HS-5 (cell line): Measurements from ENCODE around the gene NCEH1.
"Not testable (repeated sequence)": the region's sequence is repeated elsewhere in the genome, so short reads cannot be mapped to it uniquely, and the experiment has no call there.

ENCODE experiments used
- DNase-seq: peaks from one replicate; pipeline ENCODE4 v3.0.0-alpha.2; 2012; ENCODE audit warnings: low read depth

Gene NCEH1

GRCh38 chr3:172609750-172610149 is 101.1 kb downstream of the NCEH1 start:
- no peak for DNase-seq

GRCh38 chr3:172608575-172608974 is 102.3 kb downstream of the NCEH1 start:
- no peak for DNase-seq

DNA sequence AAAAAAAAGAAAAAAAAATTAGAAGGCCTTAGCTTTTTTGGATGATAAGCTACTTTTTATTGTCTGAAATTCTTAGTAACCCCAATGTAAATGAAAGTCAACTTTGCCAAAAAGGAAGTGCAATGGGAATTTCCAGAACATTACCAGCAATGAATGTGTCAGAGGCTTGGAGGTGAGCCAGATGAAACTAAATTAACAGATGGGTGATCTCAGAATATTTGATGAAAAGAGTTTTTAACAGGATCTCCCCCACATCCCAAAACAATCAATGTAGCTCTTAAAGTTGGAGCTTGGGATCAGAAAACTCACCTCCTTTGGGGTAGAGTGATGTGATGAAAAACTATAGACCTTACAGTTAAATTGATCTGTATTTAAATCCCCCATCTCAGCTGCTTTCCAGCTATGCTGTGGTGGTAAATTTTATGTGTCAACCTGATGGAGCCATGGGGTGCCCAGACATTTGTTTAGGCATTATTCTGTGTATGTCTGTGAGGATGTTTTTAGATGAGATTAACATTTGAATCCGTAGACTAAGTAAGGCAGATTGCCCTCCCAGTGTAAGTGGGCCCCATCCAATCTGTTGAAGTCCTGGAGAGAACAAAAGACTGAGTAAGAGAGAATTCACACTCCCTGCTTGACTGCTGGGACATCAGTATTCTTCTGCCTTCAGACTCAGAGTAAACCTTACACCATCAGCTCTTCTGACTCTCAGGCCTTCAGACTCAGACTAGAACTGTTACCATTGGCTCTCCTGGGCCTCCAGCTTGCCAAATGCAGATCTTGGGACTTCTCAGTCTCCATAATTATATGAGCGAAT is 103.4 kb downstream of the NCEH1 start:
- DNase-seq: peak; percentile 87

- peak; percentile 52 for DNase-seq
Measured at GRCh38 chr3:172606021-172606420, 104.8 kb downstream of the NCEH1 start.

- no peak for DNase-seq
Measured at GRCh38 chr3:172604895-172605646, 105.8 kb downstream of the NCEH1 start.

DNA sequence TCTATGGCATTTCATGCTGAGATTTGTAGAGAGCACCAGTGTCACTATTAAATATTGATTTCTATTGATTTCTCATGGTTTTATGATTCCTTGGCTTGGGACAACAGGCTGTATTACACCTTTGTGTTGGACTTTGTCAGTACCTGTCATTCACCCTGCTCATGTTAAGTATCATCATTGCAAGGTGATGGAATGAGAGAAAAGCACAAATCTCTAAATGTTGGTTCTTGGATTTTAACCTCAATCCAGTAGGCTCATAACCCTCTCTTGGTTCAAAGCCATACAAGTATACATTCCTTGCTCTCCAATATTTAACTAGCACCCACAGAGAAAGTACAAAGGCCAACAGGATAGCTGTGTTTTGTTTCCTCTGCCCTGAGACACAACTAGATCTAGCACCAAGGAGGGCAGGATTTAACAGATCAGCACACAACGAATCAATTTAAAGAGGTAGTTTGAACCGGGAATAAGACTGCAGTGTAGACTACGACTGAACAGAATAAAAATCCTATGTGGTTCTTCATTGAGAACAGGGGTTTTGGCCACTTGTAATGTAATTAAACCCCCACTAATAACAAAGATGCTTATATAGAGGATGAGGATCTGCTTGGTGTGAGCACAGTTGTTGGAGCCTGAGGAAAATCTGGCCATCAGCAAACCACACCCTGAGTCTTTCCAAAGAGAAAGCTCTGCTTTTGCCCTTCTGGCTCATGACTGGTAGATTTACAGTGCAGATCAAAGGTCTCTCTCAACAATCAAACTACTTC is 109.6 kb downstream of the NCEH1 start:
- no peak for DNase-seq

- DNase-seq: no peak
Measured at GRCh38 chr3:172600644-172601065, 110.2 kb downstream of the NCEH1 start.

- DNase-seq: no peak
Measured at GRCh38 chr3:172598904-172599303, 112.0 kb downstream of the NCEH1 start.

GRCh38 chr3:172596394-172596706 is 114.5 kb downstream of the NCEH1 start:
- DNase-seq: no peak

DNA sequence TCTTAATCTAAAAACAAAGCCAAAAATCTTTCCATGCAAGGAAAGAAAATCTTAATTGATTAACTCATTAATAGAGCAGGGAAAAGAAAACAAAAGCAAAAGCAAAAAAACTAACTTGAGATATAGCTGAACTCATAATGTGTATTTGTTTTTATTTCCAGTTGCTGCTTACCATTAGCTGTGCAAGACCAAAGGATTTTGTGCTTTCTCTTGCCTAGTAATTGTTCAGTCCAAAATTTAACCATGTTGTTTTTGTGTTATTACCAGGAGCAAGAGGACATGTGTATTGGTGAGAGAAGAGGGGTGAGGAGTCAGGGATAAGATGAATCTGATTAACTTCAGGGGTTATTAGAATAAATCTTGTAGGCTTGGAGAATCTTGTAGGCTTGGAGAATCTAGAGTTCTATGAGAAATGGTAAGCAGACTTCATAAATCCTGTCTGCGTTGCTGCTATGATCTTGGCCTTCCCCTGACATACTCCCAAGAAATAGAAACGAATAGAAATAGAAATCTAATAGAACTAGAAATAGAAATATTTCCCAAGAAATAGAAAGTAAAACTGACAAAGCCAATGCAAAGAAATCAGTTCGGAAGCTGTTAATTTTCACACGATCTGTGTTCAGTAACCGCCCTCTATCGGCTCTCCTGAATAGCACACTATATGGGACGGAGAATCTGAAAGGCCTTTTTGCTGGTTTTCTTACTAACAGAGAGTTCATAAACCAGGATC is 115.0 kb downstream of the NCEH1 start:
- no peak for DNase-seq

DNA sequence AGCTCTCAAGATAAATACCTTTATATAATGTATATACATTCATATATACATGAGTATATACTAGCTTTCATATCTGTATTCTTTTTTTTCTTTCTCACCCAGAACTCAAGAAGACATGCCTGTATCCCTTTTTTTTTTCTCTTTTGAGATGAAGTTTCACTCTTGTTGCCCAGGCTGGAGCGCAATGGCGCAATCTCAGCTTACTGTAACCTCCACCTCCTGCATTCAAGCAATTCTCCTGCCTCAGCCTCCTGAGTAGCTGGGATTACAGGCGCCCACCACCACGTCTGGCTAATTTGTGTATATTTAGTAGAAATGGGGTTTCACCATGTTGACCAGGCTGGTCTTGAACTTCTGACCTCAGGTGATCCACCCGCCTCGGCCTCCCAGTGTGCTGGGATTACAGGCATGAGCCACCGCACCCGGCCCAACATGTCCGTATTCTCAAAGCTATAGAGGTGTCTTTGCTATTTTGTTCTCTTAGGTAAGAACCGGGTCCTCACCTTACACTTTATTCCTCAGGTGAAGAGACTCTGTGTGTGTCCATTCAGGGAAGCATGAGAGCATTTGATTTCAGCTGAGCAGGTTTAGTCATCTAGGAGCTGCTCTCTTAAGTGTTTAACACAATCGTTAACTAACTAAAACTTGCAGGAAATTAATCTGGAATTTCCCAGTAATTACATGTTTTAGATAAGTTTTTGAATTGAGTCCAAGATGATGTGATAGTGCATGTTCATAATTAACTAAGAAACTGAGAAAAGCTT is 115.8 kb downstream of the NCEH1 start:
- not testable (repeated sequence) for DNase-seq

- no peak for DNase-seq
Measured at GRCh38 chr3:172592898-172593669, 117.8 kb downstream of the NCEH1 start.

DNA sequence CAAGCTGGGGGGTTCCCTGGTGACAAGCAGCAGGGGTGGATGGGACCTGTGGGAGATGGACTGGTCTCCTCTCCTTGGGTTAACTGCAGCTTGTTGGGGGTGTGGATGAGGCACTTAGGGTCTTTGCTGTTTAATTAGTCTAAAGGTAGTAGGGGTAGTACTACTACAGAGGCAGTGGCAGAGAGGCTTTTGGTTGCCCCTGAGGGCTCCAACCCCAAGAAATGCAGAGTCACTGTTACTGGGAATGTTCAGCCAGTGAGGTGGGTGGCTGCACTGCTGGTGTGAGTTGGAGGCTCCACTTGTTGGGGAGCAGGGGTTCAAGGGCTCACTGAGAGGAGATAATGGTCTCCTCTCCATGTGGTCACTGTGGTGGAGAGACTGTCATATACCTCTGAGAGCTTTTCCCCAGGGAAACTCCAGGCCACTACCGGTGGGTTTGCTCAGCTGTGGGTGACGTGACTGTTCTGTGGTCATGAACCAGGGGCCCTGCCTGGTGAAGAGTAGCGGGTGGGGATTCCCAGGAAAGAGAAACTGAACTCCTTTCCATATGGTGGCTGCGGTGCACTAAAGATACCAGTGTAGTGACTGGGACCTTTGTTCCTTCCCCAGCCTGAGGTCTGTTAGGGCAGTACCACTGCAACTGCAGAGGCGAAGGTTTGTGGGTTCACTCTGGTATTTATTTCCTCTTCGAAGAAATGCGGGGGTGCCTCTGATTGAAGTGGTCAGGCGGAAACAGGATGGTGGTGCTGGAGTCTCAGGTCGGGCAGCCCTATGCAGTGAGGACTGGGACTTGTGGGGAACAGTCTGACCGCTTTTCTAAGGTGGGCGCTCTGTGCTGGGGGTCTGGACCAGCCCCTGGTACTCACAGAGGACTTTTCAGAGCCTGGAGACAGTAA is 118.7 kb downstream of the NCEH1 start:
- DNase-seq: no peak

- DNase-seq: no peak
Measured at GRCh38 chr3:172591125-172591605, 119.7 kb downstream of the NCEH1 start.

DNA sequence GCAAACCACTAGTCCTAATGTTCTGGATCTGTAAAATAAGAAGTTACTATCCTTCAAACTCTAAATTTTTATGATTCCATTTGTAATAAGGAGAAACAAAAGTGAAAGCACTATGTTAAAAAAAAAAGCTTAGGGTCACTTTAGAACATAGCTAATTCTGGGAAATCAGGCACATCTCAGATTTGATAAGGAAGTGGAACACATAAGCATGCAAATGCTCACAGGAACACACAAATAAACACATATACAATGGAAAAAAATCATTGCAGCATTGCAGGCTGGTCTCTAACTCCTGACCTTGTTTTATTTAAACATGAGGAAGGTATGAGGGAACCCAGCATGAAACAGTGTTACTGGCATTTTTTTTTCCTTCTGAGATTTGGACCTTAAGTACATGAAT is 124.4 kb downstream of the NCEH1 start:
- no peak for DNase-seq

DNA sequence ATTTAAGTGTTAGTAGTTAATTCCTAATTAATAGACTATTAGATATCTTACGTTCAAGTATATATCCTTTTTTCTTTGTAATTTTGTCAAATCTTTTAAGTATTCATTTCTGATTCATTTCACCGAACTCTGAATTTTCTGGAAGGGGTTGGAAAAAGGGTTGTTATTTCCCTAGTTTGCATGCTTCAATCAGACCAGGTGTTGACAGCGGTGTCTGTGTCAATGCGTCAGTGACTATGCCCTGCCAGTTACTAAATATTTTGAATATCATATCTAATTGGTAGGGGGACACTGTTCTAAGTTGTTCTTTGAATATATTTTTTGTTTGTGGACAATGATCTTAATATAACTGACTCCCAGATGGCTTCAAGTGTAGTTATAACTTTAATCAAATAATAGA is 124.9 kb downstream of the NCEH1 start:
- no peak for DNase-seq

DNA sequence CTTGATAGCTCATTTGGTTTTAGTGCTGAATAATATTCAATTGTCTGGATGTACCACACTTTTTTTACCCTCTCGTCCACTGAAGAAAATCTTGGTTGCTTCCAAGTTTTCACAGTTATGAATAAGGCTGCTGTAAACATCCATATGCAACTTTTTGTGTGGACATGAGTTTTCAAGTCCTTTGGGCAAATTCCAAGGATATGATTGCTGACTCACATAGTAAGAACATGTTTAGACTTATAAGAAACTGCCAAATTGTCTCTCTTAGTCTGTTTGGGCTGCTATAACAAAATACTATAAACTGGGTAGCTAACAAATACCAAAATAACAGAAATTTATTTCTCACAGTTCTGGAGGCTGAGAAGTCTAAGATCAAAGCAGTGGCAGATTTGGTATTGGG is 128.2 kb downstream of the NCEH1 start:
- DNase-seq: no peak

DNA sequence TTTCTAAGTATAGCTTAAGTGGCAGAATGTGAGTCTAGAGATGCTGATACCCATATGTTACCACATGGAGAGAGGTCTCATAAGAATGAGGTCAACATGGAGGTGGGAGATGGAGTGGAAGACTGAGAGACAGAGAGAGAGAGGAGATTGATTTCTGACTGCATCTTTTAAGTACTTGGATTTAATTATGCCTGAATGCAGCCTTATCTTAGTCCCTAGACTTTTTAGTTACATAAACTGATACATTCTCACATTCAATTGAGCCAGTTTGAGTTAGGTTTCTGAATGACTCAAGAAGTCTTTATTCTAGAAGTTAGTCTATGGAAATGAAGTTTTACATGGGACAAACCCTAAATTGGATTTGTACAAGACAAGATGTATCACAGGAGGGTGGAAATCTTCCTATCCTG is 129.1 kb downstream of the NCEH1 start:
- no peak for DNase-seq

DNA sequence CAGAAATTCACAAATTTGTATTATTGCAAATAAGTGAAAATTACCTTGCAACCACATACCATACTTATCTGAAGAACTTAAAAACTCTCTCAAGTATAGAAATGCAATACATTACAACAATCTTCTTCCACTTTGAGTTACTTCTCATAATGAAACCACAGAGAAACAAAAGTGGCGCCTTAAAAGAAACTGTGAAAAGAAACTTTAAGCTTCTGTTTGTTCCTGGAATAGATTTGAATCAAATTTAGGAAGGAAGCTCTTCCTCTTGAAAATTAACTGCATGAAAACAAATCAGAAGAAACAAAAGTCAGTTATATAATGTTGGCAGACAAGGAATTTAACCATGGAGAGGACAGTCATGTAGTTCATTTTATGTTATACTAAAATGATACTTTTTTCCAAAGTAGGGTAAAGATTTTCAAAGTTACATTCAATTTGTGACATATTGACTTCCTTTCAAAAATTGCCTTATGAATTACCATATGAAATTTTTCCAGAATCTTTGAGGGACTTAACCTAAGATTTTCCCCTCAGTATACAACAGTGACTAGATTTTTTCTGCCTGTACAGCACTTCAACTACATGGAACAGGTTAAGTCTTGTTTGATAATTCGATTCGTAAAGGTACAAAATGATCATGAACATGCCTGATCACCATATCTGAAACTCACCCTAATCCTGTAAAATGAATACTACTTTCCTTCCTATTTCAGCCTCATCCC is 130.0 kb downstream of the NCEH1 start:
- no peak for DNase-seq
